Smooth muscle cell (in vitro differentiated cells): ENCODE data around the gene PCNX1. TPM values are rescaled to one million over a fixed set of nuclear protein-coding genes. Genes with fewer than 3 reads are reported as not detected.

Experiments used
- DNase-seq: peaks from one replicate; lab custom pipeline; 2025; ENCODE audit not compliant: unreplicated experiment; lab: John Stamatoyannopoulos, UW
- H2AFZ ChIP-seq: fragments of 200-600 bp; sonication (generic); 2 replicates; pipeline ENCODE4 v1.6.0; 2016; ENCODE audit warnings: antibody characterized with exemption, low read depth, mild to moderate bottlenecking
- H3F3A ChIP-seq: fragments of 200-600 bp; sonication (generic); 2 replicates; pipeline ENCODE4 v1.6.0; 2017; ENCODE audit warnings: antibody characterized with exemption, low read depth
- H3K27ac ChIP-seq: fragments of 200-600 bp; sonication (generic); 2 replicates; pipeline ENCODE4 v1.5.1; 2016; ENCODE audit warnings: low read depth, mild to moderate bottlenecking
- H3K27me3 ChIP-seq: fragments of 200-600 bp; sonication (generic); 2 replicates; pipeline ENCODE4 v1.6.1; 2016; ENCODE audit warnings: low read depth, mild to moderate bottlenecking
- H3K36me3 ChIP-seq: fragments of 200-600 bp; sonication (generic); 2 replicates; pipeline ENCODE4 v1.5.1; 2016; ENCODE audit warnings: low read depth
- H3K4me1 ChIP-seq: fragments of 200-600 bp; sonication (generic); 2 replicates; pipeline ENCODE4 v1.5.1; 2016; ENCODE audit warnings: low read depth
- H3K4me2 ChIP-seq: fragments of 200-600 bp; sonication (generic); 2 replicates; pipeline ENCODE4 v1.6.0; 2016; ENCODE audit warnings: mild to moderate bottlenecking
- H3K4me3 ChIP-seq: fragments of 200-600 bp; sonication (generic); 2 replicates; pipeline ENCODE4 v1.5.1; 2016; ENCODE audit warnings: mild to moderate bottlenecking
- H3K79me2 ChIP-seq: fragments of 200-600 bp; sonication (generic); 2 replicates; pipeline ENCODE4 v1.6.0; 2016; ENCODE audit warnings: low read depth, mild to moderate bottlenecking
- H3K9ac ChIP-seq: fragments of 200-600 bp; sonication (generic); 2 replicates; pipeline ENCODE4 v1.6.0; 2016; ENCODE audit warnings: low read depth
- H3K9me3 ChIP-seq: fragments of 200-600 bp; sonication (generic); replicated peaks from 2 replicates; pipeline ENCODE4 v1.5.1; 2016; ENCODE audit warnings: low read depth
- H4K20me1 ChIP-seq: fragments of 200-600 bp; sonication (generic); 2 replicates; pipeline ENCODE4 v1.6.0; 2016; ENCODE audit warnings: low read depth
- WGBS: methylation state at CpG from one replicate; pipeline ENCODE4 v1.1.7; 2016; ENCODE audit warnings: low lambda C conversion rate; 5-methylcytosine and 5-hydroxymethylcytosine counted together
- polyA plus RNA-seq: library from polyadenylated mRNA; unstranded; fragments of >200 nt; fragmentation: Nextera tagmentation; extraction: Ambion mirVana; gene quantifications from 2 replicates; pipeline ENCODE4 v1.2.1, GENCODE V29; 2016
- total RNA-seq: library from RNA; depleted of rRNA; stranded (reverse); fragments of >200 nt; gene quantifications from 2 replicates; pipeline ENCODE4 v1.2.3, GENCODE V29; 2014
- TF ChIP-seq, protein P1 (sequence below): fragments of 200-600 bp; sonication (generic); IDR thresholded peaks from 2 replicates; pipeline ENCODE4 v1.5.1; 2017; ENCODE audit warnings: borderline replicate concordance, mild to moderate bottlenecking, antibody characterized with exemption; ENCODE audit not compliant: insufficient read depth, poor library complexity, severe bottlenecking

Gene PCNX1
- total and polyA plus RNA-seq, 2 experiments from 2014 or later, result 12.2 to 68.2 TPM

GRCh38 chr14:71004481-71004880 lies 97.2 kb downstream of the PCNX1 start:
- no peaks in the 10 kb centered on the region for H3K9me3 ChIP-seq
- peaks cover 26% of the 10 kb centered on the region for H3K79me2 ChIP-seq
- H3K36me3 ChIP-seq, result no peaks in the 10 kb centered on the region
- H3K4me2 ChIP-seq, result no peak overlapping the region
- no peak overlapping the region for H3K4me3 ChIP-seq
- 89% methylated on average over 2 of the region's 2 CpGs for WGBS
- TF ChIP-seq, protein P1, sequence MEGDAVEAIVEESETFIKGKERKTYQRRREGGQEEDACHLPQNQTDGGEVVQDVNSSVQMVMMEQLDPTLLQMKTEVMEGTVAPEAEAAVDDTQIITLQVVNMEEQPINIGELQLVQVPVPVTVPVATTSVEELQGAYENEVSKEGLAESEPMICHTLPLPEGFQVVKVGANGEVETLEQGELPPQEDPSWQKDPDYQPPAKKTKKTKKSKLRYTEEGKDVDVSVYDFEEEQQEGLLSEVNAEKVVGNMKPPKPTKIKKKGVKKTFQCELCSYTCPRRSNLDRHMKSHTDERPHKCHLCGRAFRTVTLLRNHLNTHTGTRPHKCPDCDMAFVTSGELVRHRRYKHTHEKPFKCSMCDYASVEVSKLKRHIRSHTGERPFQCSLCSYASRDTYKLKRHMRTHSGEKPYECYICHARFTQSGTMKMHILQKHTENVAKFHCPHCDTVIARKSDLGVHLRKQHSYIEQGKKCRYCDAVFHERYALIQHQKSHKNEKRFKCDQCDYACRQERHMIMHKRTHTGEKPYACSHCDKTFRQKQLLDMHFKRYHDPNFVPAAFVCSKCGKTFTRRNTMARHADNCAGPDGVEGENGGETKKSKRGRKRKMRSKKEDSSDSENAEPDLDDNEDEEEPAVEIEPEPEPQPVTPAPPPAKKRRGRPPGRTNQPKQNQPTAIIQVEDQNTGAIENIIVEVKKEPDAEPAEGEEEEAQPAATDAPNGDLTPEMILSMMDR, result no peak
- H3K4me1 ChIP-seq, result no peaks in the 10 kb centered on the region
- H3K27ac ChIP-seq, result no peak overlapping the region
- no peak for DNase-seq
- no peaks in the 10 kb centered on the region for H3F3A ChIP-seq
- H4K20me1 ChIP-seq, result peaks cover 28% of the 10 kb centered on the region
- H2AFZ ChIP-seq, result no peak overlapping the region
- H3K9ac ChIP-seq, result no peak overlapping the region
- H3K27me3 ChIP-seq, result no peaks in the 10 kb centered on the region

DNA sequence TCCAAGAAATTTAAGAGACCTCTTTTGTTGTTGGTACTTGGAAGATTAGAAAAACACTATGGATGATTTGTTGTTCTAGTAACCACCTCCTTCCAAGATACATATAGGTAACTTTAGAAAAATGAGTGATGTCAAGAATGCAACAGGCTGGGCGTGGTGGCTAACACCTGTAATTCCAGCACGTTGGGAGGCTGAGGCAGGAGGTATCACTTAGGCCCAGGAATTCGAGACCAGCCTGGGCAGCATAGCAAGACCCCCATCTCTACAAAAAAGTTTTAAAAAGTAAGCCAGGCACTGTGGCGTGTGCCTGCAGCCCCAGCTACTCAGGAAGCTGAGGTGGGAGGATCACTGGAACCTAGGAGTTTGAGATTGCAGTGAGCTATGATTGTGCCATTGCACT lies 97.8 kb downstream of the PCNX1 start:
- no peak for DNase-seq
- Histone ChIP-seq H3K36me3 (no peaks in the 10 kb centered on the region), H3K27me3 (no peaks in the 10 kb centered on the region), H3K4me2 (no peak overlapping the region), H3K4me3 (no peak overlapping the region), H3K4me1 (no peaks in the 10 kb centered on the region), H2AFZ (no peak overlapping the region), H4K20me1 (peaks cover 29% of the 10 kb centered on the region), H3K79me2 (peaks cover 20% of the 10 kb centered on the region), H3K9ac (no peak overlapping the region), H3K27ac (no peak overlapping the region), H3K9me3 (no peaks in the 10 kb centered on the region), H3F3A (no peaks in the 10 kb centered on the region)
- TF ChIP-seq, protein P1, result no peak
- 94% methylated on average over 4 of the region's 4 CpGs for WGBS

- H3K4me2 ChIP-seq, result no peak overlapping the region
Measured at GRCh38 chr14:71006200-71006563, 98.9 kb downstream of the PCNX1 start.

GRCh38 chr14:71011479-71011878 lies 104.2 kb downstream of the PCNX1 start:
- no peaks in the 10 kb centered on the region for H3K9me3 ChIP-seq
- no peak overlapping the region for H3K4me2 ChIP-seq
- no peak overlapping the region for H2AFZ ChIP-seq
- WGBS, result 93% methylated on average over 1 of the region's 1 CpG
- no peak overlapping the region for H3K4me3 ChIP-seq
- H3K4me1 ChIP-seq, result no peaks in the 10 kb centered on the region
- peaks cover 3% of the 10 kb centered on the region for H3K36me3 ChIP-seq
- no peaks in the 10 kb centered on the region for H3F3A ChIP-seq
- no peak for DNase-seq
- H3K79me2 ChIP-seq, result peaks cover 8% of the 10 kb centered on the region
- TF ChIP-seq, protein P1, result peak; percentile 12
- no peak overlapping the region for H3K27ac ChIP-seq
- no peaks in the 10 kb centered on the region for H3K27me3 ChIP-seq
- H3K9ac ChIP-seq, result no peak overlapping the region
- peaks cover 16% of the 10 kb centered on the region for H4K20me1 ChIP-seq

More at GRCh38 chr14:71006200-71006563, 98.9 kb downstream of the PCNX1 start:
- H3K79me2 ChIP-seq, result peaks cover 19% of the 10 kb centered on the region
- no peak overlapping the region for H2AFZ ChIP-seq
- peaks cover 29% of the 10 kb centered on the region for H4K20me1 ChIP-seq
- H3K27ac ChIP-seq, result no peak overlapping the region
- 87% methylated on average over 2 of the region's 2 CpGs for WGBS
- H3K9me3 ChIP-seq, result no peaks in the 10 kb centered on the region
- TF ChIP-seq, protein P1, result no peak
- no peaks in the 10 kb centered on the region for H3K4me1 ChIP-seq
- H3K9ac ChIP-seq, result no peak overlapping the region
- no peaks in the 10 kb centered on the region for H3F3A ChIP-seq
- no peak overlapping the region for H3K4me3 ChIP-seq
- no peaks in the 10 kb centered on the region for H3K27me3 ChIP-seq
- no peak for DNase-seq
- H3K36me3 ChIP-seq, result no peaks in the 10 kb centered on the region
